Thyroid gland (tissue), 4 donors: Measurements from ENCODE around the gene KCNIP1.

Experiments
- POLR2A ChIP-seq, 2 donors: fragments of 450-650 bp; IDR thresholded peaks; one replicate each; pipeline ENCODE4 v1.6.1; 2017; ENCODE audit warnings: antibody characterized with exemption in 2 of 2, mild to moderate bottlenecking in 2 of 2, moderate library complexity in 1 of 2
- TF ChIP-seq, protein P1 (sequence below), 6 experiments: fragments of 200-600 bp in 3 of 6; fragments of 450-650 bp in 3 of 6; sonication (generic) in 3 of 6; IDR thresholded peaks; one replicate each; pipeline ENCODE4 v1.5.1; 2016 to 2019; ENCODE audit warnings: antibody characterized with exemption in 6 of 6, mild to moderate bottlenecking in 2 of 6, inconsistent platforms in 1 of 6, moderate library complexity in 1 of 6

GRCh38 chr5:170554521-170555267 lies 50.9 kb downstream of the KCNIP1 start:
- TF ChIP-seq, protein P1, sequence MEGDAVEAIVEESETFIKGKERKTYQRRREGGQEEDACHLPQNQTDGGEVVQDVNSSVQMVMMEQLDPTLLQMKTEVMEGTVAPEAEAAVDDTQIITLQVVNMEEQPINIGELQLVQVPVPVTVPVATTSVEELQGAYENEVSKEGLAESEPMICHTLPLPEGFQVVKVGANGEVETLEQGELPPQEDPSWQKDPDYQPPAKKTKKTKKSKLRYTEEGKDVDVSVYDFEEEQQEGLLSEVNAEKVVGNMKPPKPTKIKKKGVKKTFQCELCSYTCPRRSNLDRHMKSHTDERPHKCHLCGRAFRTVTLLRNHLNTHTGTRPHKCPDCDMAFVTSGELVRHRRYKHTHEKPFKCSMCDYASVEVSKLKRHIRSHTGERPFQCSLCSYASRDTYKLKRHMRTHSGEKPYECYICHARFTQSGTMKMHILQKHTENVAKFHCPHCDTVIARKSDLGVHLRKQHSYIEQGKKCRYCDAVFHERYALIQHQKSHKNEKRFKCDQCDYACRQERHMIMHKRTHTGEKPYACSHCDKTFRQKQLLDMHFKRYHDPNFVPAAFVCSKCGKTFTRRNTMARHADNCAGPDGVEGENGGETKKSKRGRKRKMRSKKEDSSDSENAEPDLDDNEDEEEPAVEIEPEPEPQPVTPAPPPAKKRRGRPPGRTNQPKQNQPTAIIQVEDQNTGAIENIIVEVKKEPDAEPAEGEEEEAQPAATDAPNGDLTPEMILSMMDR (IDR thresholded peaks at IDR 0.05): no peak
- TF ChIP-seq POLR2A (IDR thresholded peaks at IDR 0.05): no peak
